Measurements from ENCODE around the gene DRD3.

- TF ChIP-seq CTCF (IDR thresholded peaks at IDR 0.05; ENCODE audit: extremely low read depth in 1 of 2, insufficient read depth in 1 of 2, low read depth in 1 of 2, low read length in 2 of 2) (no peak), POLR2AphosphoS5 (IDR thresholded peaks at IDR 0.05; ENCODE audit: insufficient read depth, low read depth, low read length) (no peak), POLR2A (IDR thresholded peaks at IDR 0.05; ENCODE audit: low read depth, low read length) (no peak)
Observed at GRCh38 chr3:114176890-114177289, 2.0 kb downstream of the DRD3 start.
